ENCODE data around the gene BAZ2A. TPM values are rescaled to one million over a fixed set of nuclear protein-coding genes. Genes with fewer than 3 reads are reported as not detected.
A peak's percentile ranks its signal among the peaks of the same experiment; 100 is the strongest.

Gene BAZ2A
- total RNA-seq, 1 donor from 2014 or later: 128 TPM

GRCh38 chr12:56634837-56635791 is 5.0 kb upstream of the BAZ2A start:
- H3K36me3 Mint-ChIP-seq (ENCODE audit: insufficient read depth): peaks cover 15% of the 10 kb centered on the region
- H3K27ac Mint-ChIP-seq: peak overlapping the region; percentile 99
- H3K9me3 Mint-ChIP-seq (ENCODE audit: low read depth): no peaks in the 10 kb centered on the region
- no peaks in the 10 kb centered on the region for H3K27me3 Mint-ChIP-seq
- DNase-seq (ENCODE audit: low spot score, unreplicated experiment): peak; percentile 44
- peak; percentile 29 for TF ChIP-seq CTCF (IDR thresholded peaks at IDR 0.05; ENCODE audit: unreplicated experiment)
- H3K4me1 Mint-ChIP-seq (ENCODE audit: low read depth): peaks cover 54% of the 10 kb centered on the region
- peak overlapping the region; percentile 84 for H3K4me3 Mint-ChIP-seq (ENCODE audit: low read depth)

- DNase-seq (ENCODE audit: low spot score, unreplicated experiment): peak; percentile 59
- Mint-ChIP-seq H3K4me1 (ENCODE audit: low read depth) (peaks cover 54% of the 10 kb centered on the region), H3K27me3 (no peaks in the 10 kb centered on the region), H3K27ac (peak overlapping the region; percentile 94), H3K36me3 (ENCODE audit: insufficient read depth) (peaks cover 12% of the 10 kb centered on the region), H3K4me3 (ENCODE audit: low read depth) (peak overlapping the region; percentile 84), H3K9me3 (ENCODE audit: low read depth) (no peaks in the 10 kb centered on the region)
- TF ChIP-seq CTCF (IDR thresholded peaks at IDR 0.05; ENCODE audit: unreplicated experiment): no peak
Measured at GRCh38 chr12:56634242-56634836, 4.2 kb upstream of the BAZ2A start.

- H3K4me1 Mint-ChIP-seq (ENCODE audit: low read depth): peaks cover 61% of the 10 kb centered on the region
- no peak for TF ChIP-seq CTCF (IDR thresholded peaks at IDR 0.05; ENCODE audit: unreplicated experiment)
Measured at GRCh38 chr12:56633468-56634241, 3.5 kb upstream of the BAZ2A start.

GRCh38 chr12:56632701-56633467 is 2.8 kb upstream of the BAZ2A start:
- peaks cover 2% of the 10 kb centered on the region for H3K36me3 Mint-ChIP-seq (ENCODE audit: insufficient read depth)
- H3K4me1 Mint-ChIP-seq (ENCODE audit: low read depth): peaks cover 66% of the 10 kb centered on the region
- H3K4me3 Mint-ChIP-seq (ENCODE audit: low read depth): peak overlapping the region; percentile 84
- no peaks in the 10 kb centered on the region for H3K9me3 Mint-ChIP-seq (ENCODE audit: low read depth)
- no peak for DNase-seq (ENCODE audit: low spot score, unreplicated experiment)
- TF ChIP-seq CTCF (IDR thresholded peaks at IDR 0.05; ENCODE audit: unreplicated experiment): no peak
- H3K27me3 Mint-ChIP-seq: no peaks in the 10 kb centered on the region
- H3K27ac Mint-ChIP-seq: peak overlapping the region; percentile 77

More at GRCh38 chr12:56633468-56634241, 3.5 kb upstream of the BAZ2A start:
- Mint-ChIP-seq H3K36me3 (ENCODE audit: insufficient read depth) (peaks cover 7% of the 10 kb centered on the region), H3K9me3 (ENCODE audit: low read depth) (no peaks in the 10 kb centered on the region), H3K27me3 (no peaks in the 10 kb centered on the region), H3K27ac (peak overlapping the region; percentile 94), H3K4me3 (ENCODE audit: low read depth) (peak overlapping the region; percentile 84)
- DNase-seq (ENCODE audit: low spot score, unreplicated experiment): no peak
